Upper lobe of left lung (tissue), 4 donors: ENCODE data around the gene HOXC5.

Experiments used
- CTCF ChIP-seq, 6 experiments: fragments of 450-650 bp in 4 of 6; fragments of 200-600 bp in 2 of 6; sonication (generic) in 2 of 6; IDR thresholded peaks; one replicate each; pipeline ENCODE4 v1.5.1; 2016 to 2019; ENCODE audit warnings: antibody characterized with exemption in 6 of 6
- EP300 ChIP-seq, 4 donors: sonication (generic); formaldehyde crosslinking; IDR thresholded peaks; one replicate each; pipeline ENCODE4 v1.5.1; 2017; ENCODE audit warnings: antibody characterized with exemption in 4 of 4, control low read depth in 2 of 4
- POLR2AphosphoS5 ChIP-seq, 2 donors: sonication (generic); formaldehyde crosslinking; IDR thresholded peaks; one replicate each; pipeline ENCODE4 v1.5.1; 2017; ENCODE audit warnings: antibody characterized with exemption in 2 of 2

- TF ChIP-seq CTCF (IDR thresholded peaks at IDR 0.05), result no peak
- TF ChIP-seq EP300 (IDR thresholded peaks at IDR 0.05), result no peak
- TF ChIP-seq POLR2AphosphoS5 (IDR thresholded peaks at IDR 0.05), result no peak
These were observed 38.9 kb upstream of the HOXC5 start for GRCh38 chr12:53994009-53994263.
